Hepatocyte (in vitro differentiated cells): ENCODE data around the gene ZNF148. TPM values are rescaled to one million over a fixed set of nuclear protein-coding genes. Genes with fewer than 3 reads are reported as not detected.

Source experiments
- DNase-seq: peaks from one replicate; pipeline ENCODE4 v3.0.0-alpha.2; 2016; ENCODE audit warnings: low spot score
- H2AFZ ChIP-seq: fragments of 200-600 bp; sonication (generic); 2 replicates; pipeline ENCODE4 v1.6.0; 2016; ENCODE audit warnings: antibody characterized with exemption, mild to moderate bottlenecking
- H3K27ac ChIP-seq: fragments of 200-600 bp; sonication (generic); 2 replicates; pipeline ENCODE4 v1.5.1; 2016; ENCODE audit warnings: mild to moderate bottlenecking
- H3K27me3 ChIP-seq: fragments of 200-600 bp; sonication (generic); 2 replicates; pipeline ENCODE4 v1.6.1; 2016
- H3K36me3 ChIP-seq: fragments of 200-600 bp; sonication (generic); replicated peaks from 2 replicates; pipeline ENCODE4 v1.5.1; 2016; ENCODE audit warnings: low read depth; ENCODE audit not compliant: insufficient read depth
- H3K4me1 ChIP-seq: fragments of 200-600 bp; sonication (generic); 2 replicates; pipeline ENCODE4 v1.5.1; 2016; ENCODE audit warnings: mild to moderate bottlenecking, moderate library complexity; ENCODE audit not compliant: insufficient read depth
- H3K4me2 ChIP-seq: fragments of 200-600 bp; sonication (generic); 2 replicates; pipeline ENCODE4 v1.6.0; 2016
- H3K4me3 ChIP-seq: fragments of 200-600 bp; sonication (generic); 2 replicates; pipeline ENCODE4 v1.5.1; 2016; ENCODE audit warnings: mild to moderate bottlenecking
- H3K79me2 ChIP-seq: fragments of 200-600 bp; sonication (generic); 2 replicates; pipeline ENCODE4 v1.6.0; 2017; ENCODE audit warnings: mild to moderate bottlenecking
- H3K9me2 ChIP-seq: fragments of 200-600 bp; sonication (generic); replicated peaks from 2 replicates; pipeline ENCODE4 v1.6.0; 2017; ENCODE audit warnings: mild to moderate bottlenecking; ENCODE audit not compliant: insufficient read depth
- H3K9me3 ChIP-seq: fragments of 200-600 bp; sonication (generic); 2 replicates; pipeline ENCODE4 v1.5.1; 2016; ENCODE audit warnings: low read depth, mild to moderate bottlenecking
- H4K20me1 ChIP-seq: fragments of 200-600 bp; sonication (generic); 2 replicates; pipeline ENCODE4 v1.6.0; 2016; ENCODE audit warnings: mild to moderate bottlenecking; ENCODE audit not compliant: insufficient read depth, poor library complexity, severe bottlenecking
- EZH2 ChIP-seq: fragments of 200-600 bp; sonication (generic); IDR thresholded peaks from 2 replicates; pipeline ENCODE4 v1.6.1; 2016; ENCODE audit warnings: antibody characterized with exemption, mild to moderate bottlenecking, borderline replicate concordance
- EZH2phosphoT487 ChIP-seq: fragments of 200-600 bp; sonication (generic); IDR thresholded peaks from one replicate; pipeline ENCODE4 v1.6.1; 2018; ENCODE audit warnings: antibody characterized with exemption, mild to moderate bottlenecking, low read depth, moderate library complexity; ENCODE audit not compliant: unreplicated experiment, severe bottlenecking
- WGBS: methylation state at CpG from one replicate; pipeline ENCODE4 v1.1.6; 2016; ENCODE audit warnings: low lambda C conversion rate; ENCODE audit errors: missing lambda C conversion rate; 5-methylcytosine and 5-hydroxymethylcytosine counted together
- polyA plus RNA-seq: library from polyadenylated mRNA; unstranded; fragments of >200 nt; fragmentation: Nextera tagmentation; extraction: Ambion mirVana; gene quantifications from 2 replicates; pipeline ENCODE4 v1.2.1, GENCODE V29; 2016
- total RNA-seq: library from RNA; depleted of rRNA; stranded (reverse); fragments of >200 nt; gene quantifications from 2 replicates; pipeline ENCODE4 v1.2.3, GENCODE V29; 2014
- TF ChIP-seq, protein P1 (sequence below): fragments of 200-600 bp; sonication (generic); IDR thresholded peaks from 2 replicates; pipeline ENCODE4 v1.5.1; 2016; ENCODE audit warnings: antibody characterized with exemption, mild to moderate bottlenecking; ENCODE audit not compliant: poor library complexity

Gene ZNF148
- total and polyA plus RNA-seq, 2 experiments from 2014 or later, result 23.2 to 30.3 TPM

DNA sequence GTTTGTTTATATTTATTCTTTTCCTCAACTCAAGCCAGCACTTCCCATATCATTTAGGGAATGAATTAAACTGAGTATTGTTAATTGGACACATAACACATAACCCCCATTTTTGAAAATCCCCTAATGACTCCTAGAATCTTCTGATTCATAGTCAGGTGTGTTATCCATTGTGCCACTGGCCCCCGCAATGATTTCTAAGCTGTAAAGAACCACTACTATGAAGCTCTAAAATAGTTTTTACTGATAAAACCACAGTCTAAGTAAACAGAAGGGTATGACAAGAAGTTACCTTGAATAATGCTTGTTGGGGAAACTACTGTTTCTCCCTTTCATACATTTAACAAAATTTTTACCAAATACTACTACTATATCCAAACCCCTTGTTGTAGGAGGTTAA lies 140.3 kb downstream of the ZNF148 start:
- H2AFZ ChIP-seq, result no peak overlapping the region
- no peaks in the 10 kb centered on the region for H3K4me1 ChIP-seq
- WGBS, result 80% methylated on average over 1 of the region's 1 CpG
- H3K27ac ChIP-seq, result no peak overlapping the region
- H3K9me3 ChIP-seq, result no peaks in the 10 kb centered on the region
- no peak for TF ChIP-seq EZH2
- no peak for TF ChIP-seq EZH2phosphoT487
- TF ChIP-seq, protein P1, sequence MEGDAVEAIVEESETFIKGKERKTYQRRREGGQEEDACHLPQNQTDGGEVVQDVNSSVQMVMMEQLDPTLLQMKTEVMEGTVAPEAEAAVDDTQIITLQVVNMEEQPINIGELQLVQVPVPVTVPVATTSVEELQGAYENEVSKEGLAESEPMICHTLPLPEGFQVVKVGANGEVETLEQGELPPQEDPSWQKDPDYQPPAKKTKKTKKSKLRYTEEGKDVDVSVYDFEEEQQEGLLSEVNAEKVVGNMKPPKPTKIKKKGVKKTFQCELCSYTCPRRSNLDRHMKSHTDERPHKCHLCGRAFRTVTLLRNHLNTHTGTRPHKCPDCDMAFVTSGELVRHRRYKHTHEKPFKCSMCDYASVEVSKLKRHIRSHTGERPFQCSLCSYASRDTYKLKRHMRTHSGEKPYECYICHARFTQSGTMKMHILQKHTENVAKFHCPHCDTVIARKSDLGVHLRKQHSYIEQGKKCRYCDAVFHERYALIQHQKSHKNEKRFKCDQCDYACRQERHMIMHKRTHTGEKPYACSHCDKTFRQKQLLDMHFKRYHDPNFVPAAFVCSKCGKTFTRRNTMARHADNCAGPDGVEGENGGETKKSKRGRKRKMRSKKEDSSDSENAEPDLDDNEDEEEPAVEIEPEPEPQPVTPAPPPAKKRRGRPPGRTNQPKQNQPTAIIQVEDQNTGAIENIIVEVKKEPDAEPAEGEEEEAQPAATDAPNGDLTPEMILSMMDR, result no peak
- no peaks in the 10 kb centered on the region for H3K36me3 ChIP-seq
- no peaks in the 10 kb centered on the region for H3K9me2 ChIP-seq
- no peaks in the 10 kb centered on the region for H4K20me1 ChIP-seq
- H3K27me3 ChIP-seq, result no peaks in the 10 kb centered on the region
- H3K4me3 ChIP-seq, result no peak overlapping the region
- no peak overlapping the region for H3K4me2 ChIP-seq
- H3K79me2 ChIP-seq, result peaks cover 5% of the 10 kb centered on the region
- no peak for DNase-seq

DNA sequence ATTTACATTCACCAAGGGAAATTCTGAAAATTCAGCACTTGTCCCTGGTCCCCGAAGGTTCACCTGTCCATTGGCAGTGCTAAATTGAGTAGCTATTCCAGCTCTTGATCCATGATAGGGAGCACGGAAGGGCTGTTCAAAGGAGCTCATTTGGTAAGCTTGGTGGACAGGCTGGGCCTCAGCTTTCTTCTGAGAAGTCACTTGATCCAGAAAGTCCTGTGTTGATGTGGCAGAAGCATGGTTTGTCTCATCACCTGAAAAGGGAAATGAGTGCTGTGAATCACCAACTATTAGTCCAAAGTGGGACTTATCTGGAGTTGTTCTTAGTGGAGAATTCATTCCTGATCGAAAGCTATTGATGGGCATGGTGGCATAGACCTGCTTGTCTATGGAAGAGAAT lies 142.7 kb downstream of the ZNF148 start:
- Histone ChIP-seq H2AFZ (no peak overlapping the region), H3K9me3 (no peaks in the 10 kb centered on the region), H3K27me3 (no peaks in the 10 kb centered on the region), H4K20me1 (no peaks in the 10 kb centered on the region), H3K4me1 (no peaks in the 10 kb centered on the region), H3K36me3 (no peaks in the 10 kb centered on the region), H3K79me2 (peaks cover 5% of the 10 kb centered on the region), H3K4me3 (no peak overlapping the region), H3K27ac (no peak overlapping the region), H3K4me2 (no peak overlapping the region), H3K9me2 (no peaks in the 10 kb centered on the region)
- no peak for TF ChIP-seq EZH2phosphoT487
- WGBS, result 96% methylated on average over 3 of the region's 3 CpGs
- no peak for DNase-seq

DNA sequence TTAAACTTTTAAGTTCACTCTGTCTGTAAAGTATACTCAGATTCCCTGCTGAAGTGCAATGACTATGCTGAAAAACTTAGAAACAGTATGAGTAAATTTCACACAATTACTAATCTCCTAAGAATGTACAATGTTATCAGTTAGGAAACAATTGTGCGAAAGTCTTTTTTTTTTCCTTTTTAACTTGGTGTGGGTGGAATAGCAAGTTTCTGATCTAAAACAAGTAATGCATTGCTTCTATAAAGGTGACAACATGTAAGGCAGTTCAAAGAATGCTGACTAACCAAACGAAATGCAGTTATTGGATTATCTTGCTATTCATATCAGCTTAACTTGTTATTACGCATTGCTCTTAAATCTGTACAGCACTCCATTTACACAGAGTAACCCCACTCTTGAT lies 143.2 kb downstream of the ZNF148 start:
- TF ChIP-seq EZH2phosphoT487, result no peak
- no peak for TF ChIP-seq EZH2
- TF ChIP-seq, protein P1, result no peak
- no peak for DNase-seq
- H3K4me1 ChIP-seq, result no peaks in the 10 kb centered on the region
- H3K79me2 ChIP-seq, result peaks cover 5% of the 10 kb centered on the region
- H3K4me3 ChIP-seq, result no peak overlapping the region
- no peaks in the 10 kb centered on the region for H3K9me2 ChIP-seq
- no peak overlapping the region for H2AFZ ChIP-seq
- H3K36me3 ChIP-seq, result no peaks in the 10 kb centered on the region
- H3K27me3 ChIP-seq, result no peaks in the 10 kb centered on the region
- no peaks in the 10 kb centered on the region for H4K20me1 ChIP-seq
- H3K4me2 ChIP-seq, result no peak overlapping the region
- WGBS, result 79% methylated on average over 3 of the region's 3 CpGs
- H3K9me3 ChIP-seq, result no peaks in the 10 kb centered on the region
- H3K27ac ChIP-seq, result no peak overlapping the region

DNA sequence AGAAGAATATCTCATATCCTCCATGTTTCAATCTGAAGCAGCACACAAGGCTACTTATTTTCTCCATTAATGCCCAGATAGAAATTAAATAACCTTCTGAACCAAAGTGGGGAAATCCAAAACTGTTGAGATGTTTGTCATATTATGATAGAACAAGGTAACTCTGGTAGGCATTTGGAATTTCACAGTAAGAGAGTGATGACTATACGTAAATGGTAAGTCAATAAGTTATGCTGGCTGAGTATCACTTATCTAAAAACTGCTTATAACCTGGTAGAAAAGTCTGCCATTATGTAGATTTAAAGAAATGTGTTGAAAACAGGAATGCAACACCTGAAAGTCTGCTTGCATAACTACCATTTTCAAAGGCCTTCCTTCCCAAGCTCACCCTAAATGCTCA lies 145.4 kb downstream of the ZNF148 start:
- DNase-seq, result no peak
- Histone ChIP-seq H3K4me1 (no peaks in the 10 kb centered on the region), H3K27me3 (no peaks in the 10 kb centered on the region), H3K36me3 (no peaks in the 10 kb centered on the region), H3K79me2 (peaks cover 2% of the 10 kb centered on the region), H3K4me3 (no peak overlapping the region), H3K27ac (no peak overlapping the region), H3K4me2 (no peak overlapping the region), H4K20me1 (no peaks in the 10 kb centered on the region), H3K9me2 (no peaks in the 10 kb centered on the region), H2AFZ (no peak overlapping the region), H3K9me3 (no peaks in the 10 kb centered on the region)
- TF ChIP-seq, protein P1, result no peak
- TF ChIP-seq EZH2, result no peak
- TF ChIP-seq EZH2phosphoT487, result no peak
- WGBS, result 96% methylated on average over 1 of the region's 1 CpG
